GM23338 (cell line): ENCODE measurements around the gene QRICH1. TPM values are rescaled to one million over a fixed set of nuclear protein-coding genes. Genes with fewer than 3 reads are reported as not detected.

Experiments used
- ATAC-seq: fragments of 200-7000 bp; cut with Tn5 transposase; 3 replicates; pipeline ENCODE4 v1.9.1; 2020
- DNase-seq: peaks from one replicate; pipeline ENCODE4 v3.0.0-alpha.2; 2015; ENCODE audit warnings: low spot score
- H2AFZ ChIP-seq: fragments of 200-600 bp; sonication (generic); 2 replicates; pipeline ENCODE4 v1.8.0; 2016; ENCODE audit warnings: antibody characterized with exemption, mild to moderate bottlenecking, moderate library complexity
- H3F3A ChIP-seq: fragments of 200-600 bp; sonication (generic); replicated peaks from 2 replicates; pipeline ENCODE4 v1.8.0; 2017; ENCODE audit warnings: antibody characterized with exemption, mixed run types, low read depth
- H3K27ac ChIP-seq: fragments of 200-600 bp; sonication (generic); 2 replicates; pipeline ENCODE4 v1.6.1; 2016; ENCODE audit warnings: low read depth
- H3K27me3 ChIP-seq: fragments of 200-600 bp; sonication (generic); 2 replicates; pipeline ENCODE4 v1.8.0; 2016; ENCODE audit warnings: mild to moderate bottlenecking, mixed run types, moderate library complexity; ENCODE audit not compliant: insufficient read depth
- H3K36me3 ChIP-seq: fragments of 200-600 bp; sonication (generic); 2 replicates; pipeline ENCODE4 v1.8.0; 2016; ENCODE audit warnings: mild to moderate bottlenecking; ENCODE audit not compliant: insufficient read depth
- H3K4me1 ChIP-seq: fragments of 200-600 bp; sonication (generic); 2 replicates; pipeline ENCODE4 v1.8.0; 2016; ENCODE audit warnings: mild to moderate bottlenecking, moderate library complexity; ENCODE audit not compliant: insufficient read depth
- H3K4me2 ChIP-seq: fragments of 200-600 bp; sonication (generic); 2 replicates; pipeline ENCODE4 v1.7.1; 2017; ENCODE audit warnings: mixed run types
- H3K4me3 ChIP-seq: fragments of 200-600 bp; sonication (generic); 2 replicates; pipeline ENCODE4 v1.6.1; 2016; ENCODE audit warnings: mixed run types
- H3K79me2 ChIP-seq: fragments of 200-600 bp; sonication (generic); replicated peaks from 2 replicates; pipeline ENCODE4 v1.8.0; 2017; ENCODE audit warnings: mild to moderate bottlenecking; ENCODE audit not compliant: insufficient read depth
- H3K9me2 ChIP-seq: fragments of 200-600 bp; sonication (generic); 2 replicates; pipeline ENCODE4 v1.8.0; 2017; ENCODE audit not compliant: insufficient read depth
- H4K20me1 ChIP-seq: fragments of 200-600 bp; sonication (generic); replicated peaks from 2 replicates; pipeline ENCODE4 v1.8.0; 2017; ENCODE audit warnings: mild to moderate bottlenecking; ENCODE audit not compliant: insufficient read depth
- H3K27ac Mint-ChIP-seq: 2 replicates; pipeline ENCODE4 v1.8.0; 2020; ENCODE audit warnings: inconsistent platforms, mild to moderate bottlenecking, moderate library complexity, mixed read lengths
- H3K27me3 Mint-ChIP-seq: 3 replicates; pipeline ENCODE4 v1.8.0; 2022; ENCODE audit warnings: low read depth, mild to moderate bottlenecking, moderate library complexity, mixed read lengths, inconsistent platforms; ENCODE audit not compliant: insufficient read depth, poor library complexity
- H3K36me3 Mint-ChIP-seq: 3 replicates; pipeline ENCODE4 v1.8.0; 2021; ENCODE audit warnings: low read depth, mild to moderate bottlenecking, inconsistent platforms, moderate library complexity, mixed read lengths
- H3K4me1 Mint-ChIP-seq: 3 replicates; pipeline ENCODE4 v1.8.0; 2020; ENCODE audit warnings: mild to moderate bottlenecking, inconsistent platforms, mixed read lengths
- H3K4me3 Mint-ChIP-seq: 3 replicates; pipeline ENCODE4 v1.8.0; 2021; ENCODE audit warnings: moderate library complexity, mild to moderate bottlenecking, inconsistent platforms, mixed read lengths
- H3K9me3 Mint-ChIP-seq: 3 replicates; pipeline ENCODE4 v1.8.0; 2020; ENCODE audit warnings: moderate library complexity, mild to moderate bottlenecking, inconsistent platforms, mixed read lengths
- CREB1 ChIP-seq: fragments of 250-450 bp; sonication (Bioruptor Pico); IDR thresholded peaks from 2 replicates; pipeline ENCODE4 v1.5.0; 2020; ENCODE audit warnings: low read depth, mild to moderate bottlenecking, moderate library complexity
- JUNB ChIP-seq: IDR thresholded peaks from one replicate; pipeline ENCODE4 v1.6.1; 2016; ENCODE audit warnings: antibody characterized with exemption; ENCODE audit not compliant: unreplicated experiment
- POLR2AphosphoS5 ChIP-seq: IDR thresholded peaks from 2 replicates; pipeline ENCODE4 v1.6.1; 2016; ENCODE audit warnings: antibody characterized with exemption, low read depth
- STAT1 ChIP-seq: IDR thresholded peaks from one replicate; pipeline ENCODE4 v1.6.1; 2016; ENCODE audit warnings: antibody characterized with exemption; ENCODE audit not compliant: unreplicated experiment
- polyA plus RNA-seq: library from polyadenylated mRNA; unstranded; fragments of >200 nt; fragmentation: Nextera tagmentation; extraction: Ambion mirVana; gene quantifications from 2 replicates; pipeline ENCODE4 v1.2.1, GENCODE V29; 2016
- total RNA-seq: library from RNA; depleted of rRNA; stranded (reverse); fragments of >200 nt; shearing (Covaris generic); gene quantifications from 2 replicates; pipeline ENCODE4 v1.2.3, GENCODE V29; 2014
- TF ChIP-seq, protein P1 (sequence below), 2 experiments: fragments of 200-600 bp in 1 of 2; sonication (generic) in 1 of 2; conservative IDR thresholded peaks; 2 replicates each; pipeline versions ENCODE4 v1.5.1 to v1.6.1; 2016 to 2017; ENCODE audit warnings: antibody characterized with exemption in 2 of 2, low read depth in 2 of 2, mild to moderate bottlenecking in 2 of 2, moderate library complexity in 1 of 2
- TF ChIP-seq, protein P2 (sequence below): IDR thresholded peaks from one replicate; pipeline ENCODE4 v1.6.1; 2018; ENCODE audit warnings: antibody characterized with exemption; ENCODE audit not compliant: unreplicated experiment
- TF ChIP-seq, protein P3 (sequence below): fragments of 250-450 bp; sonication (Bioruptor Pico); IDR thresholded peaks from 2 replicates; pipeline ENCODE4 v1.5.0; 2020; ENCODE audit warnings: mild to moderate bottlenecking, moderate library complexity
- TF ChIP-seq, protein P4 (sequence below): IDR thresholded peaks from 2 replicates; pipeline ENCODE4 v1.6.1; 2016; ENCODE audit warnings: antibody characterized with exemption

The QRICH1 gene
- total and polyA plus RNA-seq, 2 experiments from 2014 or later = 66.9 to 149 TPM

- peak within 1 kb of the TSS; percentile 96 for H3K4me2 ChIP-seq
- H3K4me1 ChIP-seq = peaks cover 4% of the 10 kb centered on the region; the same call in 1 of the 2 replicates
- Mint-ChIP-seq H3K9me3 (no peaks in the 10 kb centered on the region; the same call in 2 of the 3 replicates), H3K27me3 (peaks cover 7% of the 10 kb centered on the region), H3K4me3 (peak within 1 kb of the TSS; percentile 87), H3K27ac (peak within 1 kb of the TSS; percentile 83), H3K4me1 (peaks cover 4% of the 10 kb centered on the region; the same call in 2 of the 3 replicates), H3K36me3 (peaks cover 35% of the 10 kb centered on the region)
- peak within 1 kb of the TSS; percentile 94 for H3K4me3 ChIP-seq
- no peaks in the 10 kb centered on the region for H3K27me3 ChIP-seq
- H3K79me2 ChIP-seq = peaks cover 10% of the 10 kb centered on the region
- peak; percentile 97 for ATAC-seq
- peaks cover 6% of the 10 kb centered on the region for H3K36me3 ChIP-seq
- no peaks in the 10 kb centered on the region for H3K9me2 ChIP-seq
- TF ChIP-seq JUNB (no peak), CREB1 (CRISPR knock-in tag) (peak; percentile 89), STAT1 (no peak), POLR2AphosphoS5 (peak; percentile 80)
- TF ChIP-seq, protein P1, sequence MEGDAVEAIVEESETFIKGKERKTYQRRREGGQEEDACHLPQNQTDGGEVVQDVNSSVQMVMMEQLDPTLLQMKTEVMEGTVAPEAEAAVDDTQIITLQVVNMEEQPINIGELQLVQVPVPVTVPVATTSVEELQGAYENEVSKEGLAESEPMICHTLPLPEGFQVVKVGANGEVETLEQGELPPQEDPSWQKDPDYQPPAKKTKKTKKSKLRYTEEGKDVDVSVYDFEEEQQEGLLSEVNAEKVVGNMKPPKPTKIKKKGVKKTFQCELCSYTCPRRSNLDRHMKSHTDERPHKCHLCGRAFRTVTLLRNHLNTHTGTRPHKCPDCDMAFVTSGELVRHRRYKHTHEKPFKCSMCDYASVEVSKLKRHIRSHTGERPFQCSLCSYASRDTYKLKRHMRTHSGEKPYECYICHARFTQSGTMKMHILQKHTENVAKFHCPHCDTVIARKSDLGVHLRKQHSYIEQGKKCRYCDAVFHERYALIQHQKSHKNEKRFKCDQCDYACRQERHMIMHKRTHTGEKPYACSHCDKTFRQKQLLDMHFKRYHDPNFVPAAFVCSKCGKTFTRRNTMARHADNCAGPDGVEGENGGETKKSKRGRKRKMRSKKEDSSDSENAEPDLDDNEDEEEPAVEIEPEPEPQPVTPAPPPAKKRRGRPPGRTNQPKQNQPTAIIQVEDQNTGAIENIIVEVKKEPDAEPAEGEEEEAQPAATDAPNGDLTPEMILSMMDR (conservative IDR thresholded peaks at IDR 0.05; ENCODE audit: low read depth in 2 of 2) = no peak
- TF ChIP-seq, protein P2, sequence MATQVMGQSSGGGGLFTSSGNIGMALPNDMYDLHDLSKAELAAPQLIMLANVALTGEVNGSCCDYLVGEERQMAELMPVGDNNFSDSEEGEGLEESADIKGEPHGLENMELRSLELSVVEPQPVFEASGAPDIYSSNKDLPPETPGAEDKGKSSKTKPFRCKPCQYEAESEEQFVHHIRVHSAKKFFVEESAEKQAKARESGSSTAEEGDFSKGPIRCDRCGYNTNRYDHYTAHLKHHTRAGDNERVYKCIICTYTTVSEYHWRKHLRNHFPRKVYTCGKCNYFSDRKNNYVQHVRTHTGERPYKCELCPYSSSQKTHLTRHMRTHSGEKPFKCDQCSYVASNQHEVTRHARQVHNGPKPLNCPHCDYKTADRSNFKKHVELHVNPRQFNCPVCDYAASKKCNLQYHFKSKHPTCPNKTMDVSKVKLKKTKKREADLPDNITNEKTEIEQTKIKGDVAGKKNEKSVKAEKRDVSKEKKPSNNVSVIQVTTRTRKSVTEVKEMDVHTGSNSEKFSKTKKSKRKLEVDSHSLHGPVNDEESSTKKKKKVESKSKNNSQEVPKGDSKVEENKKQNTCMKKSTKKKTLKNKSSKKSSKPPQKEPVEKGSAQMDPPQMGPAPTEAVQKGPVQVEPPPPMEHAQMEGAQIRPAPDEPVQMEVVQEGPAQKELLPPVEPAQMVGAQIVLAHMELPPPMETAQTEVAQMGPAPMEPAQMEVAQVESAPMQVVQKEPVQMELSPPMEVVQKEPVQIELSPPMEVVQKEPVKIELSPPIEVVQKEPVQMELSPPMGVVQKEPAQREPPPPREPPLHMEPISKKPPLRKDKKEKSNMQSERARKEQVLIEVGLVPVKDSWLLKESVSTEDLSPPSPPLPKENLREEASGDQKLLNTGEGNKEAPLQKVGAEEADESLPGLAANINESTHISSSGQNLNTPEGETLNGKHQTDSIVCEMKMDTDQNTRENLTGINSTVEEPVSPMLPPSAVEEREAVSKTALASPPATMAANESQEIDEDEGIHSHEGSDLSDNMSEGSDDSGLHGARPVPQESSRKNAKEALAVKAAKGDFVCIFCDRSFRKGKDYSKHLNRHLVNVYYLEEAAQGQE = no peak
- TF ChIP-seq, protein P3, sequence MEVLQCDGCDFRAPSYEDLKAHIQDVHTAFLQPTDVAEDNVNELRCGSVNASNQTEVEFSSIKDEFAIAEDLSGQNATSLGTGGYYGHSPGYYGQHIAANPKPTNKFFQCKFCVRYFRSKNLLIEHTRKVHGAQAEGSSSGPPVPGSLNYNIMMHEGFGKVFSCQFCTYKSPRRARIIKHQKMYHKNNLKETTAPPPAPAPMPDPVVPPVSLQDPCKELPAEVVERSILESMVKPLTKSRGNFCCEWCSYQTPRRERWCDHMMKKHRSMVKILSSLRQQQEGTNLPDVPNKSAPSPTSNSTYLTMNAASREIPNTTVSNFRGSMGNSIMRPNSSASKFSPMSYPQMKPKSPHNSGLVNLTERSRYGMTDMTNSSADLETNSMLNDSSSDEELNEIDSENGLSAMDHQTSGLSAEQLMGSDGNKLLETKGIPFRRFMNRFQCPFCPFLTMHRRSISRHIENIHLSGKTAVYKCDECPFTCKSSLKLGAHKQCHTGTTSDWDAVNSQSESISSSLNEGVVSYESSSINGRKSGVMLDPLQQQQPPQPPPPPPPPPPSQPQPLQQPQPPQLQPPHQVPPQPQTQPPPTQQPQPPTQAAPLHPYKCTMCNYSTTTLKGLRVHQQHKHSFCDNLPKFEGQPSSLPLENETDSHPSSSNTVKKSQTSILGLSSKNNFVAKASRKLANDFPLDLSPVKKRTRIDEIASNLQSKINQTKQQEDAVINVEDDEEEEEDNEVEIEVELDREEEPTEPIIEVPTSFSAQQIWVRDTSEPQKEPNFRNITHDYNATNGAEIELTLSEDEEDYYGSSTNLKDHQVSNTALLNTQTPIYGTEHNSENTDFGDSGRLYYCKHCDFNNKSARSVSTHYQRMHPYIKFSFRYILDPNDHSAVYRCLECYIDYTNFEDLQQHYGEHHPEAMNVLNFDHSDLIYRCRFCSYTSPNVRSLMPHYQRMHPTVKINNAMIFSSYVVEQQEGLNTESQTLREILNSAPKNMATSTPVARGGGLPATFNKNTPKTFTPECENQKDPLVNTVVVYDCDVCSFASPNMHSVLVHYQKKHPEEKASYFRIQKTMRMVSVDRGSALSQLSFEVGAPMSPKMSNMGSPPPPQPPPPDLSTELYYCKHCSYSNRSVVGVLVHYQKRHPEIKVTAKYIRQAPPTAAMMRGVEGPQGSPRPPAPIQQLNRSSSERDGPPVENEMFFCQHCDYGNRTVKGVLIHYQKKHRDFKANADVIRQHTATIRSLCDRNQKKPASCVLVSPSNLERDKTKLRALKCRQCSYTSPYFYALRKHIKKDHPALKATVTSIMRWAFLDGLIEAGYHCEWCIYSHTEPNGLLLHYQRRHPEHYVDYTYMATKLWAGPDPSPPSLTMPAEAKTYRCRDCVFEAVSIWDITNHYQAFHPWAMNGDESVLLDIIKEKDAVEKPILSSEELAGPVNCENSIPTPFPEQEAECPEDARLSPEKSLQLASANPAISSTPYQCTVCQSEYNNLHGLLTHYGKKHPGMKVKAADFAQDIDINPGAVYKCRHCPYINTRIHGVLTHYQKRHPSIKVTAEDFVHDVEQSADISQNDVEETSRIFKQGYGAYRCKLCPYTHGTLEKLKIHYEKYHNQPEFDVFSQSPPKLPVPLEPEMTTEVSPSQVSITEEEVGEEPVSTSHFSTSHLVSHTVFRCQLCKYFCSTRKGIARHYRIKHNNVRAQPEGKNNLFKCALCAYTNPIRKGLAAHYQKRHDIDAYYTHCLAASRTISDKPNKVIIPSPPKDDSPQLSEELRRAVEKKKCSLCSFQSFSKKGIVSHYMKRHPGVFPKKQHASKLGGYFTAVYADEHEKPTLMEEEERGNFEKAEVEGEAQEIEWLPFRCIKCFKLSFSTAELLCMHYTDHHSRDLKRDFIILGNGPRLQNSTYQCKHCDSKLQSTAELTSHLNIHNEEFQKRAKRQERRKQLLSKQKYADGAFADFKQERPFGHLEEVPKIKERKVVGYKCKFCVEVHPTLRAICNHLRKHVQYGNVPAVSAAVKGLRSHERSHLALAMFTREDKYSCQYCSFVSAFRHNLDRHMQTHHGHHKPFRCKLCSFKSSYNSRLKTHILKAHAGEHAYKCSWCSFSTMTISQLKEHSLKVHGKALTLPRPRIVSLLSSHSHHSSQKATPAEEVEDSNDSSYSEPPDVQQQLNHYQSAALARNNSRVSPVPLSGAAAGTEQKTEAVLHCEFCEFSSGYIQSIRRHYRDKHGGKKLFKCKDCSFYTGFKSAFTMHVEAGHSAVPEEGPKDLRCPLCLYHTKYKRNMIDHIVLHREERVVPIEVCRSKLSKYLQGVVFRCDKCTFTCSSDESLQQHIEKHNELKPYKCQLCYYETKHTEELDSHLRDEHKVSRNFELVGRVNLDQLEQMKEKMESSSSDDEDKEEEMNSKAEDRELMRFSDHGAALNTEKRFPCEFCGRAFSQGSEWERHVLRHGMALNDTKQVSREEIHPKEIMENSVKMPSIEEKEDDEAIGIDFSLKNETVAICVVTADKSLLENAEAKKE (CRISPR knock-in tag) = no peak
- TF ChIP-seq, protein P4, sequence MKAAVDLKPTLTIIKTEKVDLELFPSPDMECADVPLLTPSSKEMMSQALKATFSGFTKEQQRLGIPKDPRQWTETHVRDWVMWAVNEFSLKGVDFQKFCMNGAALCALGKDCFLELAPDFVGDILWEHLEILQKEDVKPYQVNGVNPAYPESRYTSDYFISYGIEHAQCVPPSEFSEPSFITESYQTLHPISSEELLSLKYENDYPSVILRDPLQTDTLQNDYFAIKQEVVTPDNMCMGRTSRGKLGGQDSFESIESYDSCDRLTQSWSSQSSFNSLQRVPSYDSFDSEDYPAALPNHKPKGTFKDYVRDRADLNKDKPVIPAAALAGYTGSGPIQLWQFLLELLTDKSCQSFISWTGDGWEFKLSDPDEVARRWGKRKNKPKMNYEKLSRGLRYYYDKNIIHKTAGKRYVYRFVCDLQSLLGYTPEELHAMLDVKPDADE = peak; percentile 64
- peak within 1 kb of the TSS; percentile 98 for H3K27ac ChIP-seq
- no peaks in the 10 kb centered on the region for H4K20me1 ChIP-seq
- peaks cover 21% of the 10 kb centered on the region for H3F3A ChIP-seq
- H2AFZ ChIP-seq = peak within 1 kb of the TSS; percentile 84; the same call in 1 of the 2 replicates
- peak; percentile 97 for DNase-seq
These were observed 26.7 kb upstream of the QRICH1 start, which contains the start of gene USP19 for GRCh38 chr3:49120438-49121131. USP19 (minus strand) TSS chr3:49120823; CDS start chr3:49119145, 1,678 bp downstream.
